Endothelial cell of umbilical vein (primary cell): ENCODE data around the gene TTN. TPM values are rescaled to one million over a fixed set of nuclear protein-coding genes. Genes with fewer than 3 reads are reported as not detected.
A peak's percentile ranks its signal among the peaks of the same experiment; 100 is the strongest.

Experiments used
- BruUV-seq: library from RNA; stranded (reverse); fragments of 400-500 nt; replicated peaks from 2 replicates; lab custom pipeline; 2021; lab: Mats Ljungman, UMichigan
- CTCF ChIA-PET: fragments of 300-600, 350-600 bp; sonication (Branson Sonifier 250); formaldehyde crosslinking; loops from one replicate; lab custom pipeline; 2021; ENCODE audit warnings: antibody characterized with exemption, inconsistent platforms; lab: Charles Lee
- POLR2A ChIA-PET: fragments of 300-600, 350-600 bp; sonication (Branson Sonifier 250); formaldehyde crosslinking; loops from one replicate; lab custom pipeline; 2021; ENCODE audit warnings: antibody characterized with exemption, inconsistent platforms; lab: Charles Lee
- DNase-seq: peaks from one replicate; pipeline ENCODE4 v3.0.0-alpha.2; 2011; ENCODE audit warnings: low read depth, low spot score
- FAIRE-seq: peaks from 2 replicates; lab custom pipeline; 2011; peaks lifted over from hg19 to GRCh38; lab: Jason Lieb, UNC
- H2AFZ ChIP-seq: 2 replicates; pipeline ENCODE4 v1.6.0; 2012; ENCODE audit warnings: low read depth, low read length, control low read depth, inconsistent platforms
- H3K27ac ChIP-seq: 2 replicates; pipeline ENCODE4 v1.5.1; 2011; ENCODE audit warnings: low read depth, mild to moderate bottlenecking, control low read depth, low read length, moderate library complexity; ENCODE audit not compliant: insufficient read depth
- H3K27me3 ChIP-seq, 2 experiments: 2 replicates each; pipeline versions ENCODE4 v1.6.0 to v1.6.1; 2011; ENCODE audit warnings: low read length in 2 of 2, mixed read lengths in 1 of 2; ENCODE audit not compliant: control insufficient read depth in 2 of 2, insufficient read depth in 2 of 2
- H3K36me3 ChIP-seq, 2 experiments: 2 replicates in 1 of 2; 3 replicates in 1 of 2; pipeline ENCODE4 v1.5.1; 2011; ENCODE audit warnings: low read length in 2 of 2, mild to moderate bottlenecking in 1 of 2, moderate library complexity in 1 of 2; ENCODE audit not compliant: control insufficient read depth in 2 of 2, insufficient read depth in 2 of 2; ENCODE audit errors: extremely low read depth in 1 of 2
- H3K4me1 ChIP-seq: 3 replicates; pipeline ENCODE4 v1.5.1; 2011; ENCODE audit warnings: mild to moderate bottlenecking, low read length; ENCODE audit not compliant: control insufficient read depth, insufficient read depth; ENCODE audit errors: extremely low read depth
- H3K4me2 ChIP-seq: 2 replicates; pipeline ENCODE4 v1.6.1; 2011; ENCODE audit warnings: low read length, control low read depth, mixed read lengths; ENCODE audit not compliant: insufficient read depth
- H3K4me3 ChIP-seq, 3 experiments: fragments of 200-600 bp in 1 of 3; sonication (generic), shearing (Covaris generic) in 1 of 3; replicated peaks in 1 of 3; 2 replicates each; pipeline ENCODE4 v1.5.1; 2011 to 2016; ENCODE audit warnings: control low read depth in 3 of 3, low read length in 3 of 3, mild to moderate bottlenecking in 2 of 3, inconsistent platforms in 1 of 3, low read depth in 1 of 3, moderate library complexity in 1 of 3; ENCODE audit not compliant: insufficient read depth in 1 of 3
- H3K79me2 ChIP-seq: 2 replicates; pipeline ENCODE4 v1.6.0; 2012; ENCODE audit warnings: low read length, inconsistent platforms; ENCODE audit not compliant: control insufficient read depth, insufficient read depth
- H3K9ac ChIP-seq: replicated peaks from 2 replicates; pipeline ENCODE3; 2011; ENCODE audit warnings: low read length, control low read depth; ENCODE audit not compliant: insufficient read depth; ENCODE audit errors: extremely low read depth
- H3K9me1 ChIP-seq: replicated peaks from 3 replicates; pipeline ENCODE4 v1.6.0; 2011; ENCODE audit warnings: mild to moderate bottlenecking, low read length; ENCODE audit not compliant: control insufficient read depth, insufficient read depth; ENCODE audit errors: extremely low read depth
- H3K9me3 ChIP-seq: replicated peaks from 2 replicates; pipeline ENCODE4 v1.5.1; 2012; ENCODE audit warnings: low read length, inconsistent platforms; ENCODE audit not compliant: control insufficient read depth, insufficient read depth
- H4K20me1 ChIP-seq: replicated peaks from 2 replicates; pipeline ENCODE3; 2011; ENCODE audit warnings: mild to moderate bottlenecking, low read length; ENCODE audit not compliant: control insufficient read depth, insufficient read depth; ENCODE audit errors: extremely low read depth
- CTCF ChIP-seq, 2 donors: IDR thresholded peaks; 1 replicate in 1 of 2; 2 replicates in 1 of 2; pipeline ENCODE4 v1.5.1; 2011; ENCODE audit warnings: low read length in 2 of 2, mild to moderate bottlenecking in 2 of 2, moderate library complexity in 2 of 2, control low read depth in 1 of 2, inconsistent platforms in 1 of 2, low read depth in 1 of 2; ENCODE audit not compliant: insufficient read depth in 1 of 2; ENCODE audit errors: extremely low read depth in 1 of 2
- EZH2 ChIP-seq: IDR thresholded peaks from 2 replicates; pipeline ENCODE4 v1.6.1; 2012; ENCODE audit warnings: borderline replicate concordance, low read depth, mild to moderate bottlenecking, moderate library complexity, low read length, inconsistent platforms; ENCODE audit not compliant: severe bottlenecking
- FOS ChIP-seq: IDR thresholded peaks from 2 replicates; pipeline ENCODE4 v1.6.1; 2011; ENCODE audit warnings: mild to moderate bottlenecking, low read length, moderate library complexity, borderline replicate concordance; ENCODE audit not compliant: insufficient read depth
- GATA2 ChIP-seq: IDR thresholded peaks from 2 replicates; pipeline ENCODE4 v1.7.0; 2011; ENCODE audit warnings: low read depth, mild to moderate bottlenecking, moderate library complexity, mixed read lengths, low read length; ENCODE audit not compliant: insufficient read length, insufficient read depth
- JUN ChIP-seq: IDR thresholded peaks from 2 replicates; pipeline ENCODE4 v1.6.1; 2011; ENCODE audit warnings: borderline replicate concordance, low read depth; ENCODE audit not compliant: insufficient read length, insufficient read depth
- MAX ChIP-seq: IDR thresholded peaks from 2 replicates; pipeline ENCODE4 v1.6.1; 2011; ENCODE audit not compliant: insufficient read depth, insufficient read length
- MYC ChIP-seq: IDR thresholded peaks from one replicate; pipeline ENCODE4 v1.6.1; 2011; ENCODE audit warnings: mild to moderate bottlenecking, low read depth, low read length
- POLR2A ChIP-seq: IDR thresholded peaks from 2 replicates; pipeline ENCODE4 v1.6.1; 2012; ENCODE audit warnings: low read depth, mild to moderate bottlenecking, control low read depth, low read length
- POLR2AphosphoS5 ChIP-seq: IDR thresholded peaks from 2 replicates; pipeline ENCODE4 v1.6.1; 2012; ENCODE audit warnings: low read depth, mild to moderate bottlenecking, control low read depth, low read length, moderate library complexity; ENCODE audit not compliant: insufficient read depth
- dilution Hi-C: fragments of 300-500 bp; cut with MboI; formaldehyde crosslinking; loops from one replicate; pipeline ENCODE4 v1.15.0; 2019; ENCODE audit warnings: low sequenced_read_pairs; ENCODE audit not compliant: extremely low pct_ligation_motif_present
- intact Hi-C: fragments of 100-400 bp; cut with micrococcal nuclease; formaldehyde crosslinking; loops from one replicate; pipeline ENCODE4 v1.10.0; 2022
- polyA plus RNA-seq, 4 experiments: library from polyadenylated mRNA; depleted of rRNA in 3 of 4; stranded (reverse) in 3 of 4; unstranded in 1 of 4; fragments of >200 nt; gene quantifications; 2 replicates each; pipeline versions ENCODE4 v1.2.1 to v1.2.3, GENCODE V29; 2011 to 2012; ENCODE audit warnings: missing spikeins in 1 of 4
- total RNA-seq: library from RNA; stranded (reverse); gene quantifications from 2 replicates; pipeline ENCODE4 v1.2.3, GENCODE V29; 2021

TTN gene
- total and polyA plus RNA-seq, 2 donors (not counting 3 experiments of a cell fraction or from before 2014, with no cell fraction given) = 0.11 to 0.49 TPM

GRCh38 chr2:178827111-178827510 is 19.9 kb upstream of the TTN start:
- CTCF ChIA-PET = interaction anchor here (1.0 to 2.6 kb wide), 3 partner anchors 28 to 100 kb away, joined by 4 to 13 read pairs (median 5); no protein-coding TSS in a partner anchor
- Histone ChIP-seq H3K9me3 (no peaks in the 10 kb centered on the region), H3K4me2 (peak overlapping the region; percentile 34), H3K4me3 (no peak overlapping the region), H3K36me3 (no peaks in the 10 kb centered on the region), H3K9ac (no peak overlapping the region), H3K79me2 (no peaks in the 10 kb centered on the region), H3K27me3 (no peaks in the 10 kb centered on the region), H3K27ac (no peak overlapping the region), H4K20me1 (no peaks in the 10 kb centered on the region), H2AFZ (peak overlapping the region; percentile 82), H3K4me1 (peaks cover 56% of the 10 kb centered on the region), H3K9me1 (no peaks in the 10 kb centered on the region)
- intact Hi-C loops = loop anchor here (5.0 to 10.0 kb wide), 3 partner anchors 280 to 445 kb away; partner anchors contain the start of gene PLEKHA3
- POLR2A ChIA-PET = no interaction called here
- dilution Hi-C loops = no loop called here
- no peak for FAIRE-seq
- TF ChIP-seq CTCF (IDR thresholded peaks at IDR 0.05; ENCODE audit: extremely low read depth in 1 of 2, insufficient read depth in 1 of 2, low read depth in 1 of 2, low read length in 2 of 2) = no peak
- no peak for TF ChIP-seq GATA2
- no peak for TF ChIP-seq POLR2A
- TF ChIP-seq EZH2 = no peak
- no peak for TF ChIP-seq MYC
- no peak for TF ChIP-seq POLR2AphosphoS5
- TF ChIP-seq FOS = no peak
- TF ChIP-seq JUN = no peak
- no peak for TF ChIP-seq MAX
- BruUV-seq = no TSS peak
- DNase-seq = no peak
